ENCODE measurements around the gene TCAIM. TPM values are rescaled to one million over a fixed set of nuclear protein-coding genes. Genes with fewer than 3 reads are reported as not detected.

Gene TCAIM
- total and polyA plus RNA-seq, 4 experiments from 2014 or later = 16.7 to 21.8 (median 19.3) TPM

- Mint-ChIP-seq H3K27ac (peak overlapping the region; percentile 42 to 82 (median 60)), H3K36me3 (peaks cover 53 to 59% of the 10 kb centered on the region in 2 donors), H3K4me1 (peaks cover 26 to 42% (median 33%) of the 10 kb centered on the region in 4 donors), H3K27me3 (no peaks in the 10 kb centered on the region), H3K4me3 (no peak overlapping the region), H3K9me3 (peaks cover 0 to 13% (median 5%) of the 10 kb centered on the region in 8 donors)
- ChIA-PET POLR2A (ENCODE audit: partially characterized antibody) (no interaction called here), CTCF (ENCODE audit: partially characterized antibody) (no interaction called here)
- no peak overlapping the region for H3K4me3 ChIP-seq (ENCODE audit: low read length in 2 of 2)
- H3K27ac ChIP-seq (ENCODE audit: low read depth, low read length) = no peak overlapping the region
- intact Hi-C loops (cut with micrococcal nuclease) = no loop called here
- peaks cover 26% of the 10 kb centered on the region for H3K36me3 ChIP-seq (ENCODE audit: insufficient read depth, low read length)
- H3K9me3 ChIP-seq (ENCODE audit: control insufficient read depth in 1 of 2, low read length in 2 of 2) = no peaks in the 10 kb centered on the region
- peaks cover 27% of the 10 kb centered on the region for H3K4me1 ChIP-seq (ENCODE audit: insufficient read depth, low read length)
- no peak for DNase-seq
- H3K27me3 ChIP-seq (ENCODE audit: insufficient read depth, low read length) = no peaks in the 10 kb centered on the region
These were observed 105.9 kb downstream of the TCAIM start for GRCh38 chr3:44444437-44444836.

DNA sequence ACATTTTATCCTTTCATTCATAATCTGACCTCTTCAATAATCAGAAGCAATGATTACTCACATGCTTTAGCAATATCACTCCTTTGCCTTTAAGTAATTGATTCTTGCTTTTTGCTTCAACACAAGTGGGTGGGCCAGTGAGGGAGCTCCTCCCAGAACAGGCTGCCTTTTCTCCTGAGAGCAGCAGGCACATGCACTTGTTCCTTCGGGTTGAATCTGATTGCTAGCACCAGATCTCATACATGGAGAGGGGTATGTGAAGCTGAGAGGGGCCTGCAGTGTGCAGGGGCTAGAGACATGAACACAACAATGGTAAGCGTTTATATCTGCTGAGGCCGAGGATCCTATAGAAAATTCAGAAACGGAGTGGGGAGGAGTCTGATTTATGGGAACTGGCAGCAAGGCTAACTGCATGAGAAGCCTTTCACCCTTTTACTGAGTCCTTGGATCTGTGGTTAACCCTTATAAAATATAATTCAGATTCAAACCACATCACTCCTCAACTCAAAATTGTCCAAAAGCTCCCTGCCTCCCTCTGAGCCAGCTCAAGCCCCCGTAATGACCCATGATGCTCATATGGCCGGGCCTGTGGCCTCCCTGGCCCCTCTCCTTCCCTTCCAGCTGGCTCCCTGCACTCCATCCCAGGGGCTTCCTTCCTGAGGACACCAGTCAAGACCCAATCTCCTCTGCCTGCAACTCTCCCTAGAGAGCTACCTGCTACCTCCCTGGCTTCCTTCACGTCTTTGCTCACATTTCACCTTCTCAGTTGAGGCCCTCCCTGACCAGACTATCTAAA, 106.5 kb downstream of the TCAIM start:
- Histone ChIP-seq H3K4me1 (ENCODE audit: insufficient read depth, low read length) (peaks cover 20% of the 10 kb centered on the region), H3K36me3 (ENCODE audit: insufficient read depth, low read length) (peaks cover 32% of the 10 kb centered on the region), H3K27me3 (ENCODE audit: insufficient read depth, low read length) (no peaks in the 10 kb centered on the region), H3K9me3 (ENCODE audit: control insufficient read depth in 1 of 2, low read length in 2 of 2) (no peaks in the 10 kb centered on the region), H3K27ac (ENCODE audit: low read depth, low read length) (no peak overlapping the region), H3K4me3 (ENCODE audit: low read length in 2 of 2) (no peak overlapping the region)
- Mint-ChIP-seq H3K4me1 (peaks cover 20 to 35% (median 27%) of the 10 kb centered on the region in 4 donors), H3K36me3 (peaks cover 58 to 66% of the 10 kb centered on the region in 2 donors), H3K27ac (peak overlapping the region; percentile 6 to 82 (median 62)), H3K9me3 (peaks cover 0 to 13% (median 5%) of the 10 kb centered on the region in 8 donors), H3K27me3 (no peaks in the 10 kb centered on the region), H3K4me3 (peak overlapping the region in 1 of 8 donors; percentile 6)
- ChIA-PET POLR2A (ENCODE audit: partially characterized antibody) (no interaction called here), CTCF (ENCODE audit: partially characterized antibody) (no interaction called here)
- intact Hi-C loops (cut with micrococcal nuclease) = no loop called here
- DNase-seq = no peak

DNA sequence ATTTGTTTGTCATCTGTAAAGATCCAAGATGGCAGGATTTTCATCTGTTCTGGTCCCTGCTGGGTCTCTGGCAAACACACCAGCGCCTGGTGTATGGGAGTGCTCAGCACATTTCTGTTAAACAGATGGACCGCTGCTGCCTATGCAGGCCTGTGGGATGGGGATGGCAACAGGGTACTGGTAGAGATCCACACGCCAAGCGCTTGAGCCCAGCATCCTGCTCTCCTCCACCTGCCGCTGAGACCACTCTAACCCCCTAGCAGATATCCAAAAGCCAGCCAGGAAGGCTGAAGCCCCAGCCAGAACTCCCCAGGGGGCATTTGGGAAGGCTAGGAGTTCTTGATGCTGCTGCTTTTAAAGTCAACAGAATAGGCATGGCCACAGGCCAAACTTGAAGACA, 107.2 kb downstream of the TCAIM start:
- ChIA-PET CTCF (ENCODE audit: partially characterized antibody) (no interaction called here), POLR2A (ENCODE audit: partially characterized antibody) (no interaction called here)
- no peak overlapping the region for H3K4me3 ChIP-seq (ENCODE audit: low read length in 2 of 2)
- Mint-ChIP-seq H3K36me3 (peaks cover 65 to 71% of the 10 kb centered on the region in 2 donors), H3K4me1 (peaks cover 13 to 28% (median 20%) of the 10 kb centered on the region in 4 donors), H3K4me3 (no peak overlapping the region), H3K27me3 (no peaks in the 10 kb centered on the region), H3K9me3 (peaks cover 0 to 13% (median 5%) of the 10 kb centered on the region in 8 donors), H3K27ac (peak overlapping the region in 2 of 7 donors; percentile 9 to 52)
- peaks cover 39% of the 10 kb centered on the region for H3K36me3 ChIP-seq (ENCODE audit: insufficient read depth, low read length)
- H3K27ac ChIP-seq (ENCODE audit: low read depth, low read length) = no peak overlapping the region
- H3K27me3 ChIP-seq (ENCODE audit: insufficient read depth, low read length) = no peaks in the 10 kb centered on the region
- intact Hi-C loops (cut with micrococcal nuclease) = no loop called here
- H3K4me1 ChIP-seq (ENCODE audit: insufficient read depth, low read length) = peaks cover 13% of the 10 kb centered on the region
- no peaks in the 10 kb centered on the region for H3K9me3 ChIP-seq (ENCODE audit: control insufficient read depth in 1 of 2, low read length in 2 of 2)
- no peak for DNase-seq

GRCh38 chr3:44446929-44447328, 108.4 kb downstream of the TCAIM start:
- Mint-ChIP-seq H3K27me3 (no peaks in the 10 kb centered on the region), H3K4me1 (peaks cover 13 to 18% (median 15%) of the 10 kb centered on the region in 4 donors), H3K27ac (peak overlapping the region in 1 of 7 donors; percentile 75), H3K36me3 (peaks cover 72 to 78% of the 10 kb centered on the region in 2 donors), H3K9me3 (peaks cover 0 to 13% (median 5%) of the 10 kb centered on the region in 8 donors), H3K4me3 (no peak overlapping the region)
- H3K4me1 ChIP-seq (ENCODE audit: insufficient read depth, low read length) = peaks cover 7% of the 10 kb centered on the region
- CTCF ChIA-PET (ENCODE audit: partially characterized antibody) = no interaction called here
- no peaks in the 10 kb centered on the region for H3K9me3 ChIP-seq (ENCODE audit: control insufficient read depth in 1 of 2, low read length in 2 of 2)
- POLR2A ChIA-PET (ENCODE audit: partially characterized antibody) = no interaction called here
- DNase-seq = no peak
- H3K36me3 ChIP-seq (ENCODE audit: insufficient read depth, low read length) = peaks cover 45% of the 10 kb centered on the region
- no peak overlapping the region for H3K27ac ChIP-seq (ENCODE audit: low read depth, low read length)
- H3K4me3 ChIP-seq (ENCODE audit: low read length in 2 of 2) = no peak overlapping the region
- intact Hi-C loops (cut with micrococcal nuclease) = no loop called here
- H3K27me3 ChIP-seq (ENCODE audit: insufficient read depth, low read length) = no peaks in the 10 kb centered on the region

DNA sequence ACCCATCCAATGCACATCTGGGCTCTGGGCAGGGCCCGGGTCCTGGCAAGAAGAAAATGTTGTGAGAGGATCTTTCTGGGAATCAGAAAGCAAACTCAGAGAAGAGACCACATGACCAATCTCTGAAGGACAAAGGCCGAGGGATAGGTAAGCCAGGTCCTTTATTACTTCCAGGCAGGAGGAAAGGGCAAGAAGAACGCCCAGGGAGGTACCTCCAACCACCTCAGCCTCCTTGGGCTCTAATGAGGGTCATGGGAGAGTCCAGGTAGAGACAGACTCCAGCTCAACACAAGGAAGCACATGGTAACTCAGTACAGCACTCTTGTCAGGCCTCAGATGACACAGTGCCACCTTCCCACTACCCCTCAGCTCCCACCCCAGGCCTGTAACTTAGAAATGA, 112.9 kb downstream of the TCAIM start:
- Mint-ChIP-seq H3K9me3 (peaks cover 0 to 13% (median 5%) of the 10 kb centered on the region in 8 donors), H3K27me3 (no peaks in the 10 kb centered on the region), H3K27ac (peak overlapping the region in 2 of 7 donors; percentile 22 to 81), H3K4me3 (no peak overlapping the region), H3K36me3 (peaks cover 84 to 90% of the 10 kb centered on the region in 2 donors), H3K4me1 (peaks cover 0 to 3% (median 0%) of the 10 kb centered on the region in 4 donors)
- no peak for DNase-seq
- Histone ChIP-seq H3K27me3 (ENCODE audit: insufficient read depth, low read length) (no peaks in the 10 kb centered on the region), H3K4me1 (ENCODE audit: insufficient read depth, low read length) (no peaks in the 10 kb centered on the region), H3K27ac (ENCODE audit: low read depth, low read length) (no peak overlapping the region), H3K9me3 (ENCODE audit: control insufficient read depth in 1 of 2, low read length in 2 of 2) (no peaks in the 10 kb centered on the region), H3K4me3 (ENCODE audit: low read length in 2 of 2) (no peak overlapping the region), H3K36me3 (ENCODE audit: insufficient read depth, low read length) (peaks cover 74% of the 10 kb centered on the region)
- intact Hi-C loops (cut with micrococcal nuclease) = no loop called here
- ChIA-PET CTCF (ENCODE audit: partially characterized antibody) (no interaction called here), POLR2A (ENCODE audit: partially characterized antibody) (no interaction called here)

- intact Hi-C loops (cut with micrococcal nuclease) = no loop called here
- Histone ChIP-seq H3K4me3 (ENCODE audit: low read length in 2 of 2) (no peak overlapping the region), H3K9me3 (ENCODE audit: control insufficient read depth in 1 of 2, low read length in 2 of 2) (no peaks in the 10 kb centered on the region), H3K27ac (ENCODE audit: low read depth, low read length) (no peak overlapping the region), H3K27me3 (ENCODE audit: insufficient read depth, low read length) (no peaks in the 10 kb centered on the region), H3K4me1 (ENCODE audit: insufficient read depth, low read length) (no peaks in the 10 kb centered on the region), H3K36me3 (ENCODE audit: insufficient read depth, low read length) (peaks cover 62% of the 10 kb centered on the region)
- no peak overlapping the region for H3K27ac Mint-ChIP-seq
- POLR2A ChIA-PET (ENCODE audit: partially characterized antibody) = no interaction called here
- no peak overlapping the region for H3K4me3 Mint-ChIP-seq
- CTCF ChIA-PET (ENCODE audit: partially characterized antibody) = no interaction called here
- peaks cover 0 to 3% (median 0%) of the 10 kb centered on the region in 4 donors for H3K4me1 Mint-ChIP-seq
- no peak for DNase-seq
- H3K27me3 Mint-ChIP-seq = no peaks in the 10 kb centered on the region
- peaks cover 0 to under 1% (median 0%) of the 10 kb centered on the region in 8 donors for H3K9me3 Mint-ChIP-seq
- peaks cover 75 to 84% of the 10 kb centered on the region in 2 donors for H3K36me3 Mint-ChIP-seq
These were observed 115.7 kb downstream of the TCAIM start for GRCh38 chr3:44454258-44454657.

- peaks cover 77 to 80% of the 10 kb centered on the region in 2 donors for H3K36me3 Mint-ChIP-seq
- Histone ChIP-seq H3K9me3 (ENCODE audit: control insufficient read depth in 1 of 2, low read length in 2 of 2) (no peaks in the 10 kb centered on the region), H3K27me3 (ENCODE audit: insufficient read depth, low read length) (no peaks in the 10 kb centered on the region), H3K36me3 (ENCODE audit: insufficient read depth, low read length) (peaks cover 52% of the 10 kb centered on the region), H3K27ac (ENCODE audit: low read depth, low read length) (no peak overlapping the region), H3K4me1 (ENCODE audit: insufficient read depth, low read length) (no peaks in the 10 kb centered on the region), H3K4me3 (ENCODE audit: low read length in 2 of 2) (no peak overlapping the region)
- H3K27ac Mint-ChIP-seq = peak overlapping the region in 2 of 7 donors; percentile 24 to 28
- intact Hi-C loops (cut with micrococcal nuclease) = no loop called here
- no peak for DNase-seq
- H3K27me3 Mint-ChIP-seq = no peaks in the 10 kb centered on the region
- H3K4me3 Mint-ChIP-seq = no peak overlapping the region
- POLR2A ChIA-PET (ENCODE audit: partially characterized antibody) = interaction anchor here (0.7 to 1.0 kb wide), 2 partner anchors 21 to 55 kb away, joined by 3 read pairs; no protein-coding TSS in a partner anchor
- peaks cover 0 to 3% (median under 1%) of the 10 kb centered on the region in 4 donors for H3K4me1 Mint-ChIP-seq
- peaks cover 0 to 10% (median 5%) of the 10 kb centered on the region in 8 donors for H3K9me3 Mint-ChIP-seq
- CTCF ChIA-PET (ENCODE audit: partially characterized antibody) = no interaction called here
These were observed 116.8 kb downstream of the TCAIM start for GRCh38 chr3:44455318-44455717.

Measured in CD4-positive, alpha-beta memory T cell (primary cell).